Measurements from ENCODE around the gene GABRG3.

DNA sequence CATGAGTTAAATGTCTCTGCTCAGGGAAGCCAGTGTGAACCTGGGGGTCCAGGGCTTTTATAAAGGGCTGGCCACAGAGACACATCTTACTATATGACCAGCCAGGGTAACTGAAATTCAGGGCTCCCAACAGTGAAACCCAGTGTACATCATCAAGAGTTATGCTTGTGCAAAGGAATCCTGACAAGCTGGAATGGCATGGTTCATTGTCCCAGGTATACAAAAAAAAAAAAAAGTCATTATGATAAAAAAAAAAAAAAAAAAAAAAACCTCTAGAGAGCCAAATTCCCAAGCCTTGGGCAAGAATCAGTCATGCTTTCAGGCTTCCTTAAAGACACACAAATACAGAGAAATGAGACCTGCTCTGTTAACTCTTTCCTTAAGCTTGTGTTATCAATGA lies 452.0 kb downstream of the GABRG3 start:
- TF ChIP-seq, protein P1, sequence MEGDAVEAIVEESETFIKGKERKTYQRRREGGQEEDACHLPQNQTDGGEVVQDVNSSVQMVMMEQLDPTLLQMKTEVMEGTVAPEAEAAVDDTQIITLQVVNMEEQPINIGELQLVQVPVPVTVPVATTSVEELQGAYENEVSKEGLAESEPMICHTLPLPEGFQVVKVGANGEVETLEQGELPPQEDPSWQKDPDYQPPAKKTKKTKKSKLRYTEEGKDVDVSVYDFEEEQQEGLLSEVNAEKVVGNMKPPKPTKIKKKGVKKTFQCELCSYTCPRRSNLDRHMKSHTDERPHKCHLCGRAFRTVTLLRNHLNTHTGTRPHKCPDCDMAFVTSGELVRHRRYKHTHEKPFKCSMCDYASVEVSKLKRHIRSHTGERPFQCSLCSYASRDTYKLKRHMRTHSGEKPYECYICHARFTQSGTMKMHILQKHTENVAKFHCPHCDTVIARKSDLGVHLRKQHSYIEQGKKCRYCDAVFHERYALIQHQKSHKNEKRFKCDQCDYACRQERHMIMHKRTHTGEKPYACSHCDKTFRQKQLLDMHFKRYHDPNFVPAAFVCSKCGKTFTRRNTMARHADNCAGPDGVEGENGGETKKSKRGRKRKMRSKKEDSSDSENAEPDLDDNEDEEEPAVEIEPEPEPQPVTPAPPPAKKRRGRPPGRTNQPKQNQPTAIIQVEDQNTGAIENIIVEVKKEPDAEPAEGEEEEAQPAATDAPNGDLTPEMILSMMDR (IDR thresholded peaks at IDR 0.05), result no peak
- no peak for TF ChIP-seq POLR2A (IDR thresholded peaks at IDR 0.05)

All from adrenal gland (tissue), 5 donors.